ENCODE results near the gene XPOT.

DNA sequence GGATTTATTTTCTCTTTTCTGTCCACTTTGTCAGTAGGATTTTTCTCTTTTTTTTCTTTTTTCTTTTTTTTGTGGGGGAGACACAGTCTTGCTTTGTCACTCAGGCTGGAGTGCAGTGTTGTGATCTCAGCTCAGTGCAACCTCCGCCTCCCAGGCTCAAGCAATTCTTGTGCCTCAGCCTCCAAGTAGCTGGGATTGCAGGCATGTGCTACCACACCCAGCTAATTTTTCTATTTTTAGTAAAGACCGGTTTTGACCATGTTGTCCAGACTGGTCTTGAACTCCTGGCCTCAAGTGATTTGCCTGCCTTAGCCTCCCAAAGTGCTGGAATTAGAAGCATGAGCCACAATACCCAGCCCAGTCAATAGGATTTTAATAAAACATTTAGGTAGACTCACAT, 26.7 kb downstream of the XPOT start:
- TF ChIP-seq, protein P1, sequence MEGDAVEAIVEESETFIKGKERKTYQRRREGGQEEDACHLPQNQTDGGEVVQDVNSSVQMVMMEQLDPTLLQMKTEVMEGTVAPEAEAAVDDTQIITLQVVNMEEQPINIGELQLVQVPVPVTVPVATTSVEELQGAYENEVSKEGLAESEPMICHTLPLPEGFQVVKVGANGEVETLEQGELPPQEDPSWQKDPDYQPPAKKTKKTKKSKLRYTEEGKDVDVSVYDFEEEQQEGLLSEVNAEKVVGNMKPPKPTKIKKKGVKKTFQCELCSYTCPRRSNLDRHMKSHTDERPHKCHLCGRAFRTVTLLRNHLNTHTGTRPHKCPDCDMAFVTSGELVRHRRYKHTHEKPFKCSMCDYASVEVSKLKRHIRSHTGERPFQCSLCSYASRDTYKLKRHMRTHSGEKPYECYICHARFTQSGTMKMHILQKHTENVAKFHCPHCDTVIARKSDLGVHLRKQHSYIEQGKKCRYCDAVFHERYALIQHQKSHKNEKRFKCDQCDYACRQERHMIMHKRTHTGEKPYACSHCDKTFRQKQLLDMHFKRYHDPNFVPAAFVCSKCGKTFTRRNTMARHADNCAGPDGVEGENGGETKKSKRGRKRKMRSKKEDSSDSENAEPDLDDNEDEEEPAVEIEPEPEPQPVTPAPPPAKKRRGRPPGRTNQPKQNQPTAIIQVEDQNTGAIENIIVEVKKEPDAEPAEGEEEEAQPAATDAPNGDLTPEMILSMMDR (IDR thresholded peaks at IDR 0.05; ENCODE audit: poor library complexity) = no peak
- TF ChIP-seq EZH2 (IDR thresholded peaks at IDR 0.05; ENCODE audit: borderline replicate concordance) = no peak
